Spleen (tissue), 7 donors: ENCODE results near the gene BLOC1S1.

ENCODE experiments used
- CTCF ChIP-seq, 11 experiments: fragments of 200-600 bp in 7 of 11; fragments of 450-650 bp in 4 of 11; sonication (generic) in 4 of 11; IDR thresholded peaks in 8 of 11; conservative IDR thresholded peaks in 3 of 11; 1 replicate in 7 of 11; 2 replicates in 4 of 11; pipeline versions ENCODE4 v1.4.0 to v1.8.0; 2016 to 2021; ENCODE audit warnings: antibody characterized with exemption in 11 of 11, inconsistent platforms in 4 of 11, mild to moderate bottlenecking in 1 of 11
- POLR2A ChIP-seq, 3 donors: fragments of 450-650 bp; IDR thresholded peaks; one replicate each; pipeline ENCODE4 v1.5.1; 2017; ENCODE audit warnings: antibody characterized with exemption in 3 of 3, mild to moderate bottlenecking in 1 of 3
- donor health status: DM: no; HTN: no; CAD: no; lungs with moderate emphysema.
- donor health status: DM: no; HTN: no; CAD: no.
- donor health status: DM: no; HTN: no; CAD: no.

- TF ChIP-seq CTCF (IDR thresholded peaks at IDR 0.05 in 8 of 11, conservative IDR thresholded peaks at IDR 0.05 in 3 of 11) (no peak), POLR2A (IDR thresholded peaks at IDR 0.05) (no peak)
Observed at GRCh38 chr12:55719371-55719770, 3.5 kb downstream of the BLOC1S1 start.
